ENCODE measurements around the gene AOPEP. TPM values are rescaled to one million over a fixed set of nuclear protein-coding genes. Genes with fewer than 3 reads are reported as not detected.

Gene AOPEP
- polyA plus RNA-seq, 1 experiment: 40.0 TPM

- no peak overlapping the region for H3K4me3 ChIP-seq (ENCODE audit: low read depth, low read length)
- DNase-seq (ENCODE audit: low read depth, low spot score): no peak
- no peak overlapping the region for H3K27ac ChIP-seq (ENCODE audit: low read depth, low read length)
- CTCF ChIA-PET: interaction anchor here (0.6 to 2.6 kb wide), 5 partner anchors 9 to 1305 kb away, joined by 3 to 11 read pairs (median 3); no protein-coding TSS in a partner anchor
- no peaks in the 10 kb centered on the region for H3K27me3 ChIP-seq (ENCODE audit: control insufficient read depth, insufficient read depth, low read length)
- POLR2A ChIA-PET: interaction anchor here (0.5 kb wide), 1 partner anchor 9 kb away, joined by 3 read pairs; no protein-coding TSS in a partner anchor
- TF ChIP-seq CTCF (IDR thresholded peaks at IDR 0.05; ENCODE audit: low read depth, low read length): no peak
- H3K9me3 ChIP-seq (ENCODE audit: control insufficient read depth, insufficient read depth, low read length): no peaks in the 10 kb centered on the region
Measured at GRCh38 chr9:95012035-95012708, 285.7 kb downstream of the AOPEP start.

- Histone ChIP-seq H3K9me3 (ENCODE audit: control insufficient read depth, insufficient read depth, low read length) (no peaks in the 10 kb centered on the region), H3K27ac (ENCODE audit: low read depth, low read length) (no peak overlapping the region), H3K27me3 (ENCODE audit: control insufficient read depth, insufficient read depth, low read length) (no peaks in the 10 kb centered on the region), H3K4me3 (ENCODE audit: low read depth, low read length) (no peak overlapping the region)
- TF ChIP-seq CTCF (IDR thresholded peaks at IDR 0.05; ENCODE audit: low read depth, low read length): no peak
- ChIA-PET POLR2A (no interaction called here), CTCF (interaction anchor here (0.7 to 2.6 kb wide), 4 partner anchors 13 to 332 kb away, joined by 3 to 11 read pairs (median 4); no protein-coding TSS in a partner anchor)
- no peak for DNase-seq (ENCODE audit: low read depth, low spot score)
Measured at GRCh38 chr9:95012902-95013301, 286.4 kb downstream of the AOPEP start.

GRCh38 chr9:95014917-95015316 is 288.4 kb downstream of the AOPEP start:
- ChIA-PET CTCF (interaction anchor here (0.5 kb wide), 1 partner anchor 334 kb away, joined by 3 read pairs; no protein-coding TSS in a partner anchor), POLR2A (no interaction called here)
- TF ChIP-seq CTCF (IDR thresholded peaks at IDR 0.05; ENCODE audit: low read depth, low read length): no peak
- Histone ChIP-seq H3K4me3 (ENCODE audit: low read depth, low read length) (no peak overlapping the region), H3K9me3 (ENCODE audit: control insufficient read depth, insufficient read depth, low read length) (no peaks in the 10 kb centered on the region), H3K27ac (ENCODE audit: low read depth, low read length) (no peak overlapping the region), H3K27me3 (ENCODE audit: control insufficient read depth, insufficient read depth, low read length) (no peaks in the 10 kb centered on the region)
- no peak for DNase-seq (ENCODE audit: low read depth, low spot score)

GRCh38 chr9:95015569-95015968 is 289.1 kb downstream of the AOPEP start:
- no peak for DNase-seq (ENCODE audit: low read depth, low spot score)
- Histone ChIP-seq H3K4me3 (ENCODE audit: low read depth, low read length) (no peak overlapping the region), H3K27ac (ENCODE audit: low read depth, low read length) (no peak overlapping the region), H3K9me3 (ENCODE audit: control insufficient read depth, insufficient read depth, low read length) (no peaks in the 10 kb centered on the region), H3K27me3 (ENCODE audit: control insufficient read depth, insufficient read depth, low read length) (no peaks in the 10 kb centered on the region)
- no peak for TF ChIP-seq CTCF (IDR thresholded peaks at IDR 0.05; ENCODE audit: low read depth, low read length)
- ChIA-PET POLR2A (interaction anchor here (0.7 to 1.0 kb wide), 2 partner anchors 70 to 141 kb away, joined by 4 to 5 read pairs; no protein-coding TSS in a partner anchor), CTCF (interaction anchor here (0.5 to 1.5 kb wide), 2 partner anchors 116 to 334 kb away, joined by 3 to 5 read pairs; no protein-coding TSS in a partner anchor)

GRCh38 chr9:95017062-95017461 is 290.6 kb downstream of the AOPEP start:
- no peak overlapping the region for H3K27ac ChIP-seq (ENCODE audit: low read depth, low read length)
- no peaks in the 10 kb centered on the region for H3K27me3 ChIP-seq (ENCODE audit: control insufficient read depth, insufficient read depth, low read length)
- DNase-seq (ENCODE audit: low read depth, low spot score): no peak
- no peak overlapping the region for H3K4me3 ChIP-seq (ENCODE audit: low read depth, low read length)
- ChIA-PET CTCF (interaction anchor here (0.8 to 1.5 kb wide), 4 partner anchors 44 to 337 kb away, joined by 3 to 5 read pairs (median 4); no protein-coding TSS in a partner anchor), POLR2A (interaction anchor here (0.7 to 1.5 kb wide), 5 partner anchors 12 to 312 kb away, joined by 3 to 6 read pairs (median 3); no protein-coding TSS in a partner anchor)
- TF ChIP-seq CTCF (IDR thresholded peaks at IDR 0.05; ENCODE audit: low read depth, low read length): no peak
- no peaks in the 10 kb centered on the region for H3K9me3 ChIP-seq (ENCODE audit: control insufficient read depth, insufficient read depth, low read length)
